ENCODE data around the gene L3MBTL2. TPM values are rescaled to one million over a fixed set of nuclear protein-coding genes. Genes with fewer than 3 reads are reported as not detected.
"Not testable (repeated sequence)": the region's sequence is repeated elsewhere in the genome, so short reads cannot be mapped to it uniquely, and the experiment has no call there.

Gene L3MBTL2
- total and polyA plus RNA-seq, 9 donors = 13.0 to 19.4 (median 15.2) TPM

DNA sequence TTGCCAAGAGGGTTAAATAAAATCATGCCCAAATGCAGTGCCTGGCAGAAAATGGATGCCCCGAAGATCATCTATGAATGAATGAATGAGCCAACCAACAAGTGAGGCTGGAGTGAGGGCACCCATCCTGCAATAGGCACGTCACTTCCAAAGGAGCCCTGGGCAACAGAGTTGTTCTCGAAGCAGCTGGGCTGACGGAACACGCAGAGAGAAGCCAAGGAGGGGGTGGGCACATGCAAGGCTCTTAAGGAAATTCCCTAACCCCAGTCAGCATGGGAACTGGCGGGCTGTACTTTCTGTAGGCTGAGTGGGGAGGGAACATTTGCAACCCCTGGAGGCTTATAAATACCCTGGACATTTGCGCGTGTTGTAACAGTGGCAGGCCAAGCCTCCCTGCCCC is 47.3 kb downstream of the L3MBTL2 start:
- Histone ChIP-seq H3K9me3 (replicated peaks; ENCODE audit: control insufficient read depth, low read depth, low read length) (no peaks in the 10 kb centered on the region), H3K36me3 (ENCODE audit: control insufficient read depth, insufficient read depth, low read length) (peaks cover 85% of the 10 kb centered on the region), H3K27ac (ENCODE audit: low read length) (no peak overlapping the region), H3K27me3 (ENCODE audit: control insufficient read depth, insufficient read depth, low read length) (no peaks in the 10 kb centered on the region), H3K4me3 (ENCODE audit: low read length) (no peak overlapping the region), H3K4me1 (ENCODE audit: control insufficient read depth, insufficient read depth, low read length) (peaks cover 7% of the 10 kb centered on the region)
- DNase-seq = no peak
- 93% methylated on average over 5 of the region's 8 CpGs for WGBS (ENCODE audit: insufficient coverage)

DNA sequence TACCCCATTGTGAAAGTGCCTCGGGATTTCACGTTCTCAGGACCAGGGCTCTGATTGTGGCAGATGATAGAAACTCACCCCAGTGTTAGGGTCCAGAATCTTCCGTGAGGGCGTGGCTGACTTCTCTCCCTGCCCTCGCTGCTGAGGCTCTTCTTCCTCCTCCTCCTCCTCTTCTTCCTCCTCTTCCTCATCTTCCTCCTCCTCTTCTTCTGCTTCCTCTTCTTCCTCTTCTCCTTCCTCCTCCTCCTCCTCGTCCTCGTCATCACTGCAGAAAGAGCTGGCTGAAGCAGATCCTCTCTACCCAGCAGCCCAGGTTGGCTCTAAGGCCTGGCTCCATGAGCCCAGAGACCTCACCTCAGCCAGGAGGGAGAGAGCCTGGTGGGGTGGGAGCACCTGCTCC is 49.1 kb downstream of the L3MBTL2 start:
- Histone ChIP-seq H3K27ac (ENCODE audit: low read length) (no peak overlapping the region), H3K36me3 (ENCODE audit: control insufficient read depth, insufficient read depth, low read length) (peaks cover 81% of the 10 kb centered on the region), H3K4me3 (ENCODE audit: low read length) (no peak overlapping the region), H3K9me3 (replicated peaks; ENCODE audit: control insufficient read depth, low read depth, low read length) (no peaks in the 10 kb centered on the region), H3K4me1 (ENCODE audit: control insufficient read depth, insufficient read depth, low read length) (peaks cover 14% of the 10 kb centered on the region), H3K27me3 (ENCODE audit: control insufficient read depth, insufficient read depth, low read length) (no peaks in the 10 kb centered on the region)
- WGBS (ENCODE audit: insufficient coverage) = 87% methylated on average over 5 of the region's 7 CpGs
- DNase-seq = no peak

DNA sequence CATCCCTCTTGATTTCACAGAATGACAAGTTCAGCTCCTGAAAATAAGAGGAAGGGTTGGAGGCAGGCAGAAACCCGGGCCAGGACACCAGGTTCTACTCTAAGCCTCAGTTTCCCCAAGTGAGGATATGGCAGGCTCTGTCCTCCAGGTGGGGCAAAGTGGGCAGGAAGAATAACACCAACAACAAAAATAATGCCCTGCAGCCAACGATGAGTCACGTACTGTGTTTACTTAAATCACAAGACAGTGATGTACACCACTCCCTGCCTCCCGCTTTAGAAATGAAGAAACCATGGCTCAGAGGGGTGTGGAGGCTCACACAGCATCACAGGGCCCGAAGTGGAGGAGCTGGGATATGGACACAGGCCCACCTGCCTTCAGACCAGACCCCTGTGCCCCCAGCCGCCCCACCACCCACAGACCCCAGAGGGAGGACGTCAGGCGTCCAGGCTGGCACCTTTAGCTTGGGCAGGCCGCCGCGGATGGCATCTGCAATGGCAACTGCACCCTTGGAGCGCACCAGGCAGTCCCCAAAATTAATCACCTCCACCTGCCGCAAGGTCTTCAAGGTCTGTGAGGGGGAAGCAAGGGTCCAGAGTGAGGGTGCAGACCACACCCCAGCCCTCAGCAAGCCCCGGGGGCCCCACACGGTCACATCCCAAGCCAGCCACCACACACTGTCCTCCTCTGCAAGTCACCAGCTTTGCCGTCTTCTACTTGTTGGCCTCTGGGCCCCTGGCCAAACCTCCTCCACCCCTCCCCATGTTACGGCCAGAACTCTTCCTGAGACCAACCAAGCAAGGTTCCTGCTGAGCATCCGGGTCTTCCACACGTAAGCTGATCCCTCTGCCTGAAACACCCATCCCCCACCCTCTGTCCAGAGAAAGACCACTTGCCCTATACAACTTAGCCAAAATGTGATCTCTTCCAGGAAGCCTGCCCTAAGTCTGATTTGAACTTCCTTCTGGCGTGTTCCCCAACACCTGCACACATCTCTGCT is 51.4 kb downstream of the L3MBTL2 start:
- WGBS (ENCODE audit: insufficient coverage) = 58% methylated on average over 9 of the region's 20 CpGs

DNA sequence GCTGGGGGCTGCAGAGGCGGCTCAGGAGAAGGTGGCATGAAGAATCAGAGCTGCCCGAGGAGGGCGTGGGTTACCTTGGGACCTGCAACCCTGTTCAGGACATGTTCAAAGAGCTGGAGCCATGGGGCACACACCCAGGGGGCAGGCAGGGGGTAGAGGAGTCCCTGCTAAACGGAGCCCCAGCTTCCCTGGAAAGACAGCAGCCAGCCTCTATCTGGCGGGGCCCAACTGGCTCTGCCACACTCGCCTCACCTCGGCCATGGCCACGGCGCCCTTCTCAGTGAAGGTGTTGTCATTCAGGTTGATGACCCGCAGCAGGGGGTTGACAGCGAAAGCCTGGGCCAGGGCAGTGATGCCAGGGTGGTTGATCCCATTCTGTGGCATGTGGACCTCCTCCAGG is 52.6 kb downstream of the L3MBTL2 start:
- 86% methylated on average over 10 of the region's 11 CpGs for WGBS (ENCODE audit: insufficient coverage)
- Histone ChIP-seq H3K9me3 (replicated peaks; ENCODE audit: control insufficient read depth, low read depth, low read length) (no peaks in the 10 kb centered on the region), H3K4me1 (ENCODE audit: control insufficient read depth, insufficient read depth, low read length) (peaks cover 14% of the 10 kb centered on the region), H3K36me3 (ENCODE audit: control insufficient read depth, insufficient read depth, low read length) (peaks cover 78% of the 10 kb centered on the region), H3K27ac (ENCODE audit: low read length) (no peak overlapping the region), H3K4me3 (ENCODE audit: low read length) (no peak overlapping the region), H3K27me3 (ENCODE audit: control insufficient read depth, insufficient read depth, low read length) (no peaks in the 10 kb centered on the region)
- DNase-seq = no peak

More for the DNA sequence above, 51.4 kb downstream of the L3MBTL2 start:
- DNase-seq = peak; percentile 34
- H3K27me3 ChIP-seq (ENCODE audit: control insufficient read depth, insufficient read depth, low read length) = no peaks in the 10 kb centered on the region
- peaks cover 14% of the 10 kb centered on the region for H3K4me1 ChIP-seq (ENCODE audit: control insufficient read depth, insufficient read depth, low read length)
- H3K27ac ChIP-seq (ENCODE audit: low read length) = peak overlapping the region; percentile 42
- H3K4me3 ChIP-seq (ENCODE audit: low read length) = no peak overlapping the region
- no peaks in the 10 kb centered on the region for H3K9me3 ChIP-seq (replicated peaks; ENCODE audit: control insufficient read depth, low read depth, low read length)
- H3K36me3 ChIP-seq (ENCODE audit: control insufficient read depth, insufficient read depth, low read length) = peaks cover 74% of the 10 kb centered on the region

DNA sequence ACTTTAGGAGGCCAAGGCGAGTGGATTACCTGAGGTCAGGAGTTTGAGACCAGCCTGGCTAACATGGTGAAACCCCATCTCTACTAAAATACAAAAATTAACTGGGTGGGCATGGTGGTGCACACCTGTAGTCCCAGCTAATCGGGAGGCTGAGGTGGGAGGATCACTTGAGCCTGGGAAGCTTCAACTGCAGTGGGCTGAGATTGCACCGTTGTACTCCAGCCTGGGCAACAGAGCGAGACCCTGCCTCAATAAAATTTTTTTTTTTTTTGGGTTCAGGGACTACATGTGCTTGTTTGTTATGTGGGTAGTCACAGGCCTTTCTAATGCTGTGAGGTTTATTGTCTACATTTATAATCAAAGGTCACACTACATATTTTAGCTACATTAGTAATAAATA is 54.6 kb downstream of the L3MBTL2 start:
- not testable (repeated sequence) for DNase-seq; H3K4me3 ChIP-seq (ENCODE audit: low read length); H3K9me3 ChIP-seq (replicated peaks; ENCODE audit: control insufficient read depth, low read depth, low read length); H3K27ac ChIP-seq (ENCODE audit: low read length); H3K27me3 ChIP-seq (ENCODE audit: control insufficient read depth, insufficient read depth, low read length)
- Histone ChIP-seq H3K4me1 (ENCODE audit: control insufficient read depth, insufficient read depth, low read length) (peaks cover 14% of the 10 kb centered on the region), H3K36me3 (ENCODE audit: control insufficient read depth, insufficient read depth, low read length) (peaks cover 81% of the 10 kb centered on the region)
- WGBS (ENCODE audit: insufficient coverage) = no CpG with 5 or more reads among the region's 4 CpGs

DNA sequence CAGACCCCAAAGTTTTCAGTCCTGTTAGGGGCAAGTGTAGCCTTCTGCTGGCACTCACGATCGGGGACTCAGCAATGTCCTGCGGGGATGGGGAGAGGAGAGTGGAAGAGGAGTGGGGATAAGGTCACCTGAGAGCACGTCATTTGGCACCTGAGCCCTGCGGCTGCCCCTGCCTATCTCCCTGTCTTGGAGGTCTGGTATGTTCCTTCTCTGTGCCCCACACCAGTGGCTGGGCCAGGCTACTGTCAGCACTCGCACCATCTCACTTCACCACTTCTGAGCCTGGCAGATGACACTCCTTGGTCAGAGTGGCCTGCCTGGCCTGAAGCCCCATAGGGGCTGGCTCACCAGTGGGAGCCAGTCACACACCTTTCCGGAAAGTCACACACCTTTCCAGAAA is 55.8 kb downstream of the L3MBTL2 start:
- H3K27me3 ChIP-seq (ENCODE audit: control insufficient read depth, insufficient read depth, low read length) = no peaks in the 10 kb centered on the region
- H3K27ac ChIP-seq (ENCODE audit: low read length) = no peak overlapping the region
- H3K9me3 ChIP-seq (replicated peaks; ENCODE audit: control insufficient read depth, low read depth, low read length) = no peaks in the 10 kb centered on the region
- no peak for DNase-seq
- H3K4me3 ChIP-seq (ENCODE audit: low read length) = no peak overlapping the region
- peaks cover 14% of the 10 kb centered on the region for H3K4me1 ChIP-seq (ENCODE audit: control insufficient read depth, insufficient read depth, low read length)
- 96% methylated on average over 6 of the region's 7 CpGs for WGBS (ENCODE audit: insufficient coverage)
- H3K36me3 ChIP-seq (ENCODE audit: control insufficient read depth, insufficient read depth, low read length) = peaks cover 82% of the 10 kb centered on the region

DNA sequence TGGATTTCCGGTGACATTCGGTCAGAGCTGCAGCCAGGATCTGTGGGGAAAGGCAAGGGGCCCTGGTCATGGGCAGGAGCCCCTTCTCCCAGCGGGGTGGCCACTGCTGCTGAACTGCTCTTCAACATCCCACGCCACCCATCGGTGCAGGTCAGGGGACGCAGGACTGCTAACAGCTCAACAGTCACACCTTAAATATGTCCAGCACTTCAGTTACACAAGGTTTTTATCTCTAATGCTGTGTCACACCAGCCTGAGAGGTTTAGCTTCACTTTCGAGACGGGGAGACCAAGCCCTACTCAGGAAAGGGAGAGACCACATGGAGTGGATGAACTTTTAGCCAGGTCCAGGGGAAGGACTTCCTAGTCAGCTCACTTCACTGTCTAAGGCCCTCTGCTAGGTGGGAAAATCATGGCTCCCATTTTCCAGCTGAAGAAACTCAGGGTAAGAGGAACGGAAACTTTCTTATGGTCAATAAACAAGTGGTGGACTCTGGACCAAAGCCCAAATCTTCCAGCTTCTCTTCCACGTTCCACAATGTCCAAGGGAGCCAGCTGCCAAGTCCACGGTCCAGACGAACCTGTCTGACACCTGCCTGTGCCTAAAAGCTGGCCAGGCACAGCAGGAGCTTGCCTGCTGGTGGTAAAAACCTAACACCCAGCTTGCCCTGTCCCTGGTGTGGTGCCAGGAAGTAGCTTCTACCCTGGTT is 56.6 kb downstream of the L3MBTL2 start:
- Histone ChIP-seq H3K27me3 (ENCODE audit: control insufficient read depth, insufficient read depth, low read length) (no peaks in the 10 kb centered on the region), H3K9me3 (replicated peaks; ENCODE audit: control insufficient read depth, low read depth, low read length) (no peaks in the 10 kb centered on the region), H3K4me3 (ENCODE audit: low read length) (no peak overlapping the region), H3K36me3 (ENCODE audit: control insufficient read depth, insufficient read depth, low read length) (peaks cover 81% of the 10 kb centered on the region), H3K4me1 (ENCODE audit: control insufficient read depth, insufficient read depth, low read length) (peaks cover 14% of the 10 kb centered on the region), H3K27ac (ENCODE audit: low read length) (no peak overlapping the region)
- WGBS (ENCODE audit: insufficient coverage) = 88% methylated on average over 7 of the region's 12 CpGs
- no peak for DNase-seq

DNA sequence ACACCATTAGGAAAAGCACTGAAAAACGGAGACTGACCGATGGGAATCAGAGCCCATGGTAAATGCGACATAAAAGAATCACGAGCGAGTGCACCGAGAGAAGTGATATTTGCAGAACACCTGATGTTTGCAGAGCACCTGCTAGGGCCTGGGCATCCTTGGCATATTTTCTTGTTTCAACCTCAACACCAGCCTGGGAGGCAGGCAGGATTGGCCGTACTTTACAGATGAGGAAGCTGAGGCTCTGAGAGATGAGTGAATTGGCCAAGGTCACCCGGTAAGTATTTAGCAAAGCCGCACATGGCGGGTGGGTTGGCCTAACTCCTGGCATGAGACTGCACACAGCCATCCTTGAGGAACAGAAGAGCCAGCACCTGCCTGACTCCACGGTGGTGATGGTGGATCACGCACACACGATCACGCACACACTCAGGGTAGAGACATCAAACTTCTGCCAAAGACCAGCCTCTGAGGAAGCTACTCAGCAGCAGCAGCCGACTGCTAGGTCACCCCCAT is 57.2 kb downstream of the L3MBTL2 start:
- 96% methylated on average over 12 of the region's 15 CpGs for WGBS (ENCODE audit: insufficient coverage)
- H3K36me3 ChIP-seq (ENCODE audit: control insufficient read depth, insufficient read depth, low read length) = peaks cover 78% of the 10 kb centered on the region
- no peak overlapping the region for H3K27ac ChIP-seq (ENCODE audit: low read length)

DNA sequence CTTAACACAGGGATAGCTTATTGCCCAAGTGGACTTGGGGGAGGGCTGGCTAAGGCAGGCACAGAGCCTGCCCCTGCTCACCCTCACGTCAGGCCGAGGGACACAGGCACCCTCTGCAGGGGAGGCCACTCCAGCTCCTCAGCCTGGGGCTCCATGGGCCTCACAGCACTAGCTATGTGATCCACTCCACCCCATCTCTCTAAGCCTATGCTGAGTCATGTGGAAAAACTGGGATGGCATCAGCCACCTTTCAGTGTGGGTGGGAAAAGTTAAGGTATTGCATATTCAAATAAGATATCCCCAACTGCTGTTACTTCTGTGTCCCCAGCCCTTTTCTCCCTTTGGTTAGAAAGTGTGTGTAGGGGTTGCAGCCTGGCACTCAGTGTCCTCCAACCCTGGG is 58.6 kb downstream of the L3MBTL2 start:
- H3K36me3 ChIP-seq (ENCODE audit: control insufficient read depth, insufficient read depth, low read length) = peaks cover 78% of the 10 kb centered on the region
- H3K4me1 ChIP-seq (ENCODE audit: control insufficient read depth, insufficient read depth, low read length) = no peaks in the 10 kb centered on the region
- 100% methylated on average over 2 of the region's 2 CpGs for WGBS (ENCODE audit: insufficient coverage)
- no peak overlapping the region for H3K4me3 ChIP-seq (ENCODE audit: low read length)
- H3K27me3 ChIP-seq (ENCODE audit: control insufficient read depth, insufficient read depth, low read length) = no peaks in the 10 kb centered on the region
- no peak overlapping the region for H3K27ac ChIP-seq (ENCODE audit: low read length)
- no peaks in the 10 kb centered on the region for H3K9me3 ChIP-seq (replicated peaks; ENCODE audit: control insufficient read depth, low read depth, low read length)
- DNase-seq = no peak

More for the DNA sequence above, 57.2 kb downstream of the L3MBTL2 start:
- no peak for DNase-seq
- H3K4me3 ChIP-seq (ENCODE audit: low read length) = no peak overlapping the region
- H3K4me1 ChIP-seq (ENCODE audit: control insufficient read depth, insufficient read depth, low read length) = peaks cover 8% of the 10 kb centered on the region
- H3K9me3 ChIP-seq (replicated peaks; ENCODE audit: control insufficient read depth, low read depth, low read length) = no peaks in the 10 kb centered on the region
- H3K27me3 ChIP-seq (ENCODE audit: control insufficient read depth, insufficient read depth, low read length) = no peaks in the 10 kb centered on the region

DNA sequence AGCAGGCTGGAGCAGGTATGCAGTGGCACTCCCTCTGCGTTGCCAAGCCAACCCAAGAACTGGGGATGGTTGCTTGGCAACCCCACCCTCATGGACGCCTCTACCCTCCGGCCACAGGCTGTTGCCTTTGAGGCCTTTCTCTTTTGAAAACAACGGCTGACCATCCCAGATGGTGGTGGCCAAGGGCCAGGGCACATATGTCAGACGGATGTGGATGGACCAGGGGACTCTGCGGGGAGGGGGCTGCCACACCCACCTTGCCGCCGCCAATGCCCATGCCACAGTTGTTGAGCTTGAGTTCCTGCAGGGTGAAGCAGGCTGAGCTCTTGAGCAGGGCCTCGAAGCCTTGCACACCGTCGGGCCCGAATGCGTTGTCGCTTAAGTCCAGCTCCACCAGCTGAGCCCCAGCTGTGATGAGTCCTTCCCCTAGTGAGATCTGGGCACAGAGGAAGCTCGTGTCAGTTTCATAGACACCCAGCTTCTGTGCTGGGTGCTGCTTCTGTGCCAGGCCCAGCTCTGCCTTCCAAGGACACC is 59.4 kb downstream of the L3MBTL2 start:
- Histone ChIP-seq H3K27ac (ENCODE audit: low read length) (no peak overlapping the region), H3K4me3 (ENCODE audit: low read length) (no peak overlapping the region), H3K9me3 (replicated peaks; ENCODE audit: control insufficient read depth, low read depth, low read length) (no peaks in the 10 kb centered on the region), H3K4me1 (ENCODE audit: control insufficient read depth, insufficient read depth, low read length) (no peaks in the 10 kb centered on the region), H3K36me3 (ENCODE audit: control insufficient read depth, insufficient read depth, low read length) (peaks cover 80% of the 10 kb centered on the region), H3K27me3 (ENCODE audit: control insufficient read depth, insufficient read depth, low read length) (no peaks in the 10 kb centered on the region)
- 95% methylated on average over 15 of the region's 15 CpGs for WGBS (ENCODE audit: insufficient coverage)
- DNase-seq = no peak

Measured in muscle of leg (tissue), 11 donors.